H54 (cell line): ENCODE measurements around the gene ZNF70.

Source experiments
- DNase-seq: peaks from one replicate; pipeline ENCODE4 v3.0.0; 2011; ENCODE audit warnings: low spot score, mixed read lengths; ENCODE audit not compliant: insufficient read length
- FAIRE-seq: peaks from 3 replicates; lab custom pipeline; 2011; peaks lifted over from hg19 to GRCh38; lab: Jason Lieb, UNC
- POLR2A ChIP-seq: IDR thresholded peaks from 2 replicates; pipeline ENCODE4 v1.6.1; 2011; ENCODE audit warnings: low read depth, mild to moderate bottlenecking, low read length

Gene ZNF70

GRCh38 chr22:23695141-23695540 lies 55.8 kb downstream of the ZNF70 start:
- no peak for DNase-seq
- TF ChIP-seq POLR2A = no peak
- FAIRE-seq = no peak

GRCh38 chr22:23693979-23694680 lies 56.8 kb downstream of the ZNF70 start:
- FAIRE-seq (no peak), DNase-seq (no peak)
- TF ChIP-seq POLR2A = no peak

- TF ChIP-seq POLR2A = no peak
- DNase-seq = no peak
- FAIRE-seq = no peak
Measured at GRCh38 chr22:23692598-23693291, 58.2 kb downstream of the ZNF70 start.

DNA sequence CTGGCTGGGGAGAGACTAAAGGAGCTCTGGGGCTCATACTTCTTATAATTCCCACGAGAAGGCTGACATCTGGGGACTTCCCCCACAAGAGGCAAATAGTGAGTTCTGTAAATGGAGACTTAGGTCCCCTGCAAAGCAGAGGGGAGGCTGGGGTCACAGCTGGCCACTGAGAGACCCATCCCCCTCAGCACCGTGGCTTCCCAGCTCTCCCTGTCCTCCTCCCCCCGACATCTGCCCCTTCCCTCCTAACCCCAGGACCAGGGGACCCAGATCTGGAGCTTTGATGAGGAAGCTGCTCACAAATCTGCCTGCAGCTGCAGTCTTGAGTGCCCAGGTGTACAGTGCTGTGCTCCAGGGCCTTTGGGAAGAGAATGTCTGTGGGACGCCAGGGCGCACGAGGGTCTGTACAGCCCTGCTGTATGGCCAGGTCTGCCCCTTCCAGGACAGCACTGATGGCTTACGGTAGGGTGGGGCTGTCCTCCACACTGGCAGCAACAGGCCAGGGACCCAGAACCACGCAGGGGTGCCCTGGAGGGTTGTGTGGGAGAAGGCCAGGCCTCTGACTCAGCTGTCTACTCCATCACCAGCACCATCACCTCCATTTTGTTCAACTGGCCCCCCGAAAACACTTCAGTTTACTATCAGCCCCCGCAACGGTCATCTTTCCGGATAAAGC lies 59.0 kb downstream of the ZNF70 start:
- DNase-seq = no peak
- no peak for TF ChIP-seq POLR2A
- no peak for FAIRE-seq

DNA sequence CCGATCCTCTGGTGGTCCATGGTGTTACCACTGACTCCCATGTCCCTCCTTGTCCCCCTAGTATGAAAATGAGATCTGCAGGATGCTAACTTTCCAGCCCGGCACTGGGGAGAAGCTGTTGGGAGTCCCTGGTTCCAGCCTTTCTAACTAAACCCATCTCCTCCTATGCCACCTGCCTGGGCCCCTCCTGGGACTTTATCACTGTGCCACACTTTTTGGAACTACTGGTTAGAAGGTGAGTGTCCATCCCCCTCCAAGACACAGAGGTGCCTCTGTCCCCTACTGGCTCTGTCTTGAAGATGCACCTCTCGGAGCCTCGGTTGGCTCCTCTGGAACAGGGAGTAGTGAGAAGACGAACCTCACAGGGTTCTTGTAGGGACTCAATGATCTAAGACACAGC lies 60.2 kb downstream of the ZNF70 start, which contains the start of gene RGL4:
RGL4 (plus strand) TSS at position 301 of the 400 bp plus-strand sequence. CDS start 1,018 bp downstream, outside the sequence.
- FAIRE-seq (no peak), DNase-seq (no peak)
- no peak for TF ChIP-seq POLR2A

DNA sequence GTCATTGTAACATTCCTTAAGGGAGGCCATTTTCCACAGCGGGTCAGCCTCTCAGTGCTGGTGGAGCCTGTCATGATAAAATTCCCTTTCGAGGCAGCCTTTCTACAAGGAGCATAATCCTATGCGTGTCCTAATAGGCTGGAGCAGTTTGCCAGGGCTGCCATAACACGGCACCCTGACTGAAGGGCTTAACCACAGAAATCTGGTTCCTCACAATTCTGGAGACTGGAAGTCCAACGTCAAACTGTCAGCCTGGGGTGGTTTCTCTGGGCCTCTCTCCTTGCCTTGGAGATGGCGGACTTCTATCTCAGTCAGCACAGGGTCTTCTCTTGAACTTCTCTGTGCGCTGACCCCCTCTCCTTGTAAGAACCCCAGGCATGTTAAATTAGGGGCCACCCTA lies 61.5 kb downstream of the ZNF70 start:
- no peak for TF ChIP-seq POLR2A
- FAIRE-seq = no peak
- DNase-seq = no peak
